GM18909 (cell line): ENCODE results near the gene IKZF4.
"Not testable (repeated sequence)": the region's sequence is repeated elsewhere in the genome, so short reads cannot be mapped to it uniquely, and the experiment has no call there.

Experiments
- ATAC-seq: cut with Tn5 transposase; IDR thresholded peaks from one replicate; pipeline ENCODE4 v1.9.1; 2021; ENCODE audit warnings: mild to moderate bottlenecking; ENCODE audit not compliant: unreplicated experiment, poor library complexity

The IKZF4 gene

GRCh38 chr12:55997535-55997859 is 23.3 kb upstream of the IKZF4 start:
- peak; percentile 4 for ATAC-seq

DNA sequence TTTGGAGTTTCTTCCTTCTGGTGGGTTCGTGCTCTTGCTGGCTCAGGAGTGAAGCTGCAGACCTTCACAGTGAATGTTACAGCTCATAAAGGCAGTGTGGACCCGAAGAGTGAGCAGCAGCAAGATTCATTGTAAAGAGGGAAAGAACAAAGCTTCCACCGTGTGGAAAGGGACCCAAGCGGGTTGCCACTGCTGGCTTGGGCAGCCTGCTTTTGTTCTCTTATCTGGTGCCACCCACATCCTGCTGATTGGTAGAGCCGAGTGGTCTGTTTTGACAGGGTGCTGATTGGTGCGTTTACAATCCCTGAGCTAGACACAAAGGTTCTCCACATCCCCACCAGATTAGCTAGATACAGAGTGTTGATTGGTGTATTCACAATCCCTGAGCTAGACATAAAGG is 21.3 kb upstream of the IKZF4 start:
- not testable (repeated sequence) for ATAC-seq

DNA sequence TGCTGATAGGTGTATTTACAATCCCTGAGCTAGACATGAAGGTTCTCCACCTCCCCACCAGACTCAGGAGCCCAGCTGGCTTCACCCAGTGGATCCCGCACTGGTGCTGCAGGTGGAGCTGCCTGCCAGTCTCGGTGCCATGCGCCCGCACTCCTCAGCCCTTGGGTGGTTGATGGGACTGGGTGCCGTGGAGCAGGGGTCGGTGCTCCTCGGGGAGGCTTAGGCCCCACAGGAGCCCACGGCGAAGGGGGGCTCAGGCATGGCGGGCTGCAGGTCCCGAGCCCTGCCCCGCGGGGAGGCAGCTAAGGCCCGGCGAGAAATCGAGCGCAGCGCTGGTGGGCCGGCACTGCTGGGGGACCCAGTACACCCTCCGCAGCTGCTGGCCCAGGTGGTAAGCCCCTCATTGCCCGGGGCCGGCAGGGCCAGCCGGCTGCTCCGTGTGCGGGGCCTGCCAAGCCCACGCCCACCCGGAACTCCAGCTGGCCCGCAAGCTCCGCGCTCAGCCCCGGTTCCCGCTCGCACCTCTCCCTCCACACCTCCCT is 20.8 kb upstream of the IKZF4 start:
- not testable (repeated sequence) for ATAC-seq

DNA sequence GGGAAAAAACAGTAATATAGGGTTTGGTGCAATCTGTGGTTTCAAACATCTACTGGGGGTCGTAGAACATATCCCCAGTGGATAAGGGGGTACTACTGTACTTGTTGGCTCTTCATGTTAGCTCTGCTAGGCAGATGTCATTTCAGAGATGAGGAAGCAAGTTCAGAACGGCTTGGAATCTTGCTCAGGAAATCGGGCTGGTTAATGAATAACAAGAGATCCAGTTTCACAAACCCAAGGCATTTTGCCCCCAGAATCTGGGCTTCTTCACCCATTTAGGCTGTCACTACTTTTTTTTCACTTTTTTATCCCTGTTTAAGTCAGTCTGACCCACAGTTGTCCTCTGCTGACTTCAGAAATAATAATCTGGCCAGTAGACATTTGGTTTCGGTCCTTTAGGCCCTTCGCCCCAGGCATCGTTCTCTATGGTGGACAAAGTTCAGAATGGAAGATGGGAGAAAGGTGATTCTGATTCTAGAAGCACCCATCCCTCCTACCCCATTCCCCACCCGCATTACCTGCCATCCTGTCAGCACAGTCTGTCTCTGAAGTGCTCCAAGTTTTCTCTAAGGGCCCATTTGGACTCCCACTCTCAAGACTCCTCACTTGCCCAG is 19.2 kb upstream of the IKZF4 start:
- ATAC-seq = no peak

- not testable (repeated sequence) for ATAC-seq
Observed at GRCh38 chr12:56003376-56003775, 17.5 kb upstream of the IKZF4 start.

DNA sequence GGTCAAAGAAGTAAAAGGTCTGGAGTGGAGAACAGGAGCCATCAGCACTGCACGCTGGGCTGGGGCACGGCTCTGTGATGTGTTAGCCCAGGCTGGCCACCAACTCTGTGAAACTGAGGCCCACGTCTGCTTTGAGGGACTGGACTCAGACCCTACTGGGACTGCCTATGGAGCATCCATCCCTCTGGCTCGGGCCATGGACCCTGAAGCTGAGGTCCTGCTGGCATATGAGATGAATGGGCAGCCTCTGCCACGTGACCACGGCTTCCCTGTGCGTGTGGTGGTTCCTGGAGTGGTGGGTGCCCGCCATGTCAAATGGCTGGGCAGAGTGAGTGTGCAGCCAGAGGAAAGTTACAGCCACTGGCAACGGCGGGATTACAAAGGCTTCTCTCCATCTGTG is 16.6 kb upstream of the IKZF4 start:
- ATAC-seq = no peak

DNA sequence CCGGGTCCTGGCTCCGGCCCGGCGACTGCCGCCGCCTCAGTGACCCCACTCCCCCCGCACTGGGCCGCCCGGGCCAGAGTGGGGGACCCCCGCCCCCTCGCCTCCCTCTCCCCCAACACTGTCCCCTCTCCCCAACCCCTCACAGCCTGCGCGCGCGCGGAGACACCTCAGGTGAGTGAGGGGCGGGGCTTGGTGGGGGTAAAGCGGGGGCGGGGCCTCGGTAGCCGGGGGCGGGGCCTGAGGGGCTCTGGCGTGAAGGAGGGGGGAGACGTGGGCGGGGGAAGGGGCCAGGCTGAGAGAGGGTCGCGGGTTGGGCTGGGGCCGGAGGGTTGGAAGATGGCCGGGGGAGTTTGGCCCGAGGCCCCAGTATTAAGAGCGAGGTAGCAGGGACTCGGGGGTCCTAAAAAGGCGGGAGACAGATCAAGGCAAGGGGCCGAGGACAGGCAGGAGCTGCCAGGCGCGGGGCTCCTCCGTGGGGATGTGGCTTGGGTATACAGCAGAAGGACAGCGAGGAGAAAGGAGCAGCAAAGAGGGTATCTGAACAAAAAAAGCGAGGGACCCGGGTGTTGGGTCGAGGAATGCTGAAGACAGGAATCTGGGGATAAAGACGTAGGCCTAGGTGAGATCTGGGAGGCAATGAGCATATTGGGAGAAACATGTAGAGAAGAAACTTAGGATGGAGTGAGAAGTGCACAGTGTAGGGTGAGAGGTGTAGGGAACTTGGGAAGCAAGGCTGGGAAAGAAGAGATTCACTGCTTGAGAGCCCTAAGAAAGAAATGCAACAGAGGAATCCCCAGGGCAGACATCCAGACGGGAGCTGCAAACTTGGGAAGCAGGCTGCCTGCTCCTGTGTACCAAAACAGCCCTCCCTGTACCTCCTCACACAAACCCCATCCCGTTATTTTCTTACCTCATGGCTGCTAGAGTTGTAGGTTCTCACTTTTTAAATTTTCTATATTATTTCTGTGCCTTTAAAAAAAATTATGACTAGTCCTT is 13.0 kb upstream of the IKZF4 start:
- peak; percentile 48 for ATAC-seq

DNA sequence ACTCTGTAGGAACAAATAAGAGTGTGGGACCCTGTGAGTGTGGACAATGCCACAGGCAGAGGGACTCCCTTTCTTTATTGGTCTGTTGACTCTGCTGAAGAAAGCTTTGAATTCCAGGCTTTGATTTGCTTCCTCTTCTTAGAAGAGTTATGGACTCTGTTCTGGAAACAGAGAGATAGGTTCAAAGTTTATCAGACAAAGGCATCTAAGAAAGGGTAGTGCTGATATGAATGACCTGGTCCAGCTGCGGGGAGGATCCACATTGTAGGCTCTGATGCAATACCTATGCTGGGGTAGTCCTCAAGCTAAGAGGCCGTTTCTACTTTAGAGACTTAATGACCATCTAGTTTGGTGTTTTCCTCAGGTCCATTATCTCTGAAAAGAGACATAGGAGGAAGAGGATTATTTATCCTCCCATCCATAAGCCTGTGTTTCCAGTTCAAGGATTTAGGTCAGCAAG is 10.7 kb upstream of the IKZF4 start:
- no peak for ATAC-seq

- no peak for ATAC-seq
Observed at GRCh38 chr12:56011509-56012090, 9.2 kb upstream of the IKZF4 start.

DNA sequence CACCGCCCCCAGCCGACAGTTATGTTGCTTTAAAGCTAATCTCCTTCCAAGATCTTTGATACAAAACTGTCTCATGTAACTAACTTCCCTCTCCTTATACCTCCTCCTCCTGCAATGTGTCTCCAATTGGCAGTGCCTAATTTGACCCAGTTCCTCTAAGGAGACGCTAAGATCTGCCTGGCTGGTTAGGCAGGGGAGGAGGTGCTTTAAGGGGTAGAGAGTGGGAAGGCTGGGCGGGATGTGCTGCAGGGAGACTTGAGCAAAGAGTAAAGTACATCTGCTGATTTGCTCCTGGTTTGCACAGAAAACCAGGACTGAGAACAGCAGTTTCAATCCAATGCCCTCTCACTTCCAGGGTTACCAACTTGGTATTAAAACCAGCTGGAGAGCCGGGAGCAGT is 7.4 kb upstream of the IKZF4 start:
- no peak for ATAC-seq

DNA sequence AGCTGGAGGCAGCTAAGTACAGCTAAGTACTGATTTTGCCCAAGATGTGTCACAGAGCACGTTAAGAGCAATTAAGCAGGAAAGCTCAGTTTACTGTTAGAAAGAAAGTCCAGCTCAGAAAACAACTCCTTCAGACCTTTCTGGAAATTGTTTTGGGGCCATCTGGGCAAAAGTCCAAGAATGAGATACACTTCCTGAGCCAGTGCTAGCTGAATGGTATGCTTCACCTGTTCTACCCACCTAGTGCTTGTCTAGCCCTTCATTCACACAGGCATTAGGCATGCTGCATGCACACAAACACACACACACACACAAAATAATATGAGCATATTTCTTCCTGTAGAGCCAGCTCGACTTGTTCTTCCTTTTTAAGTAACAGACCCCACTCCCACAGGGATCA is 6.6 kb upstream of the IKZF4 start:
- ATAC-seq = no peak

- no peak for ATAC-seq
Observed at GRCh38 chr12:56017181-56017580, 3.7 kb upstream of the IKZF4 start.

DNA sequence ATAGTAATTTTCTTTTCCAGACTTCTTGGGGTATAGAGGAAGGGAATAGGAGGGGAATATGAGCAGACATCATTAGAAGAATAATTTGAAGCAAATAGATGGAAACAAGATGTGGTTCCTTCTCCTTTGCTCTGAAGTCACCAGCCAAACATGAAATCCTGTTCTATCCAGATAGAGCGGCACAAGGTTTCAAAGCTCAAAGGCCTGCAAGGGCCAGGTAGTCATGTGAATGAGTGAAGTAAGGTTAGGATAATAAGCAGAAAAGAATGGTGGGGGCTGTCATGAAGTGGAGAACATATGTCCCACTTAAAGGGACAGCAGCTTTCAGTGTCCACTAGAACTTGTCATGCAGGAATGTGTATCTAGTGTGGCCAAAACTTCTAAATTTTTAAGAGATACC is 2.5 kb upstream of the IKZF4 start:
- no peak for ATAC-seq

DNA sequence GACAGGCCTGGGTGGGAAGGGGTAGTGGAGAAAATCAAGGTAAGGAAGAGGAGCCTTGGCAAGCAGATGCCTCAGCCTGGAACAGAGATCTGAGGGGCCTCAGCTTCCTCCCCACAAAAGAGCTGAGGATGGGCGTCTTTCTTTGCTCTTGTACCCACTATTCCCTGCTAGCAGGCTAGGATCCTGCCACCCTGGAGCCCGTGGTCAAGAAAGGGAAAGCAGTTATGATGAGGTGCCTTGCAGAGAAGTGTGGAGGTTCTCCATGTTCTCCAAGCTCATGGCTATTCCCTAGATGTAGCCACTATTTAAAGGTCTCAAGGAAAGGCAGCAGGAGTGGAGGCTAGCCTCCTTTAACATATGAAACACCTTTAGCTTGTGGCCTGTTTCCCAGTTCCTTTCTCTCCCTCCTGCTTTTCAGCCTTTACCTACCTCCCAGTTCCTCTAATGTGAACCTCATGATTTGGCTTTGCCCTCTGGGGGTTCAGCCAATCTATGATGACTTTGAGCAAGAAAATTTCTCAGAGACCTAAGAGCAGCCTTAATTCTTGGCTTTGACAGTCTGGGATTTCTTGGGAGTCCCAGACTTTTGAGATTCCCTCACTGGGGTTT is 1.1 kb downstream of the IKZF4 start:
- ATAC-seq = no peak

GRCh38 chr12:56028511-56029165 is 7.8 kb downstream of the IKZF4 start:
- ATAC-seq = no peak

DNA sequence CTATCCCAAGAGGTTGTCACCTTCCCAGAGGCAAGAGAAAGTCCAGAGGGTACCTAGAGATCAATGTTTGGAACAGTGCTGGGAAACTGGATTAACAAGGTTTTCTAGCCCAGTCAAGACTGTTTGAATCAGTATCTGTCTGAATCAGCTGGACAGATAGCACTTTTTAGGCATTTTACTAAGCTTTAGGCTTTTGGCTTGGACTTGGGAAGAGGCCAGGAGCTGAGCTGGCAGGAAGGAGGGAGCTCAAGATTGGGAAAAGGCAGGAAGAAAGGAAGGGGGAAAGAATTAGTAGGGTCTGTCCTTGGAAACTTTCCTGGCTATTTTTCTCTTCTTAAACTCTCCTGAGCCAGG is 8.3 kb downstream of the IKZF4 start:
- ATAC-seq = no peak

DNA sequence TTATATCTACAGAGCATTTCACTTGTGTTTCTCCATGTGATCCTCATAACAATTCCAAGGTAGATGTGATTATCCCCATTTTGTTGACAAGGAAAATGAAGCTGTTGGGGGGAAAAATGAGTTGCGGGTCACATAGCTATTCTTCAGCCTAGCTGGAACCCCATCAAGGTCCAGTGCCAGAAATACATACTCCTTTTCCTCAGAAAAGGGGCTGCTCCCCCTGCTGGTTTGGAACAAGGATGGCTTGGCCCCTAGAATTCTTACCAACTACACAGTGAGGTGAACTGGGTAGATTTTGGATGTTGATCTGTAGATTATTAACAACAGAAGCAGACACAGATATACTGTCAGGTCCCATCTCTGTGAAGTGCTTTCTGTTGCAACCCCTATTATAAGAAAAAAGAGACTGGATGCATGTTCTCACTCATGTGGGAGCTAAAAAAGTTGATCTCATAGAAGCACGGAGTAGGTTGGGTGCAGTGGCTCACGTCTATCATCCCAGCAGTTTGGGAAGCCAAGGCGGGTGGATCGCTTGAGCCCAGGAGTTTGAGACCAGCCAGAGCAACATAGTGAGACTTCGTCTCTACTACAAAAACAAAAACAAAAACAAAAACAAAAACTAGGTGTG is 8.9 kb downstream of the IKZF4 start:
- no peak for ATAC-seq

DNA sequence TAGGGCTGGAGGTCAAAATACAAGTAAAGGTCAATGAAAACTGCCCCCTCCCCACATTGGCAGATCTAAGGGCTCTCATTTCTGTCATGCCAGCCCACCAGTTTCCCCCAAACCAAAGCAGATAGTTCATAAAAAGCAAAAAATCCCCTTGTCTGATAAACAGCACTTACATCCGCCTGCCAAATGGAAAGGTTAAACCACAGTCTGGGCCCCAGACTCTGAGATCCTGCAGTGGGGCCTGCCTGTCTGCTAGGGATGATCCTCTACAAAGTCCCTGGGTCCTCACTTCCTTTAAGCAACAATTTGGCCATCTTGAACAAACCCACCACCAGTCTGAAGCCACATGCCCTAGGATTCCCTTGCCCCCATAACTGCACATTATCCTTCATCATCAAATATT is 11.1 kb downstream of the IKZF4 start:
- no peak for ATAC-seq

DNA sequence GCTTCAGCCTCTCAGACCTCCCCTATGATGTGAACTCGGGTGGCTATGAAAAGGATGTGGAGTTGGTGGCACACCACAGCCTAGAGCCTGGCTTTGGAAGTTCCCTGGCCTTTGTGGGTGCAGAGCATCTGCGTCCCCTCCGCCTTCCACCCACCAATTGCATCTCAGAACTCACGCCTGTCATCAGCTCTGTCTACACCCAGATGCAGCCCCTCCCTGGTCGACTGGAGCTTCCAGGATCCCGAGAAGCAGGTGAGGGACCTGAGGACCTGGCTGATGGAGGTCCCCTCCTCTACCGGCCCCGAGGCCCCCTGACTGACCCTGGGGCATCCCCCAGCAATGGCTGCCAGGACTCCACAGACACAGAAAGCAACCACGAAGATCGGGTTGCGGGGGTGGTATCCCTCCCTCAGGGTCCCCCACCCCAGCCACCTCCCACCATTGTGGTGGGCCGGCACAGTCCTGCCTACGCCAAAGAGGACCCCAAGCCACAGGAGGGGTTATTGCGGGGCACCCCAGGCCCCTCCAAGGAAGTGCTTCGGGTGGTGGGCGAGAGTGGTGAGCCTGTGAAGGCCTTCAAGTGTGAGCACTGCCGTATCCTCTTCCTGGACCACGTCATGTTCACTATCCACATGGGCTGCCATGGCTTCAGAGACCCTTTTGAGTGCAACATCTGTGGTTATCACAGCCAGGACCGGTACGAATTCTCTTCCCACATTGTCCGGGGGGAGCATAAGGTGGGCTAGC is 13.9 kb downstream of the IKZF4 start:
- ATAC-seq = no peak
